Mononuclear cell (primary cell): Measurements from ENCODE around the gene KCNQ1. TPM values are rescaled to one million over a fixed set of nuclear protein-coding genes. Genes with fewer than 3 reads are reported as not detected.
A peak's percentile ranks its signal among the peaks of the same experiment; 100 is the strongest.

Source experiments
- H3K27me3 ChIP-seq: 2 replicates; pipeline ENCODE4 v1.6.0; 2011; ENCODE audit warnings: low read length, control low read depth; ENCODE audit not compliant: insufficient read depth
- H3K4me1 ChIP-seq: 2 replicates; pipeline ENCODE4 v1.5.1; 2011; ENCODE audit warnings: mild to moderate bottlenecking, low read length, control low read depth; ENCODE audit not compliant: insufficient read depth
- H3K4me3 ChIP-seq: 2 replicates; pipeline ENCODE4 v1.5.1; 2011; ENCODE audit warnings: mild to moderate bottlenecking, low read length, moderate library complexity
- H3K9me3 ChIP-seq: 2 replicates; pipeline ENCODE4 v1.5.1; 2011; ENCODE audit warnings: low read depth, mild to moderate bottlenecking, control low read depth, low read length
- total RNA-seq: library from RNA; depleted of rRNA; stranded (reverse); fragments of >200 nt; gene quantifications from one replicate; pipeline ENCODE4 v1.2.3, GENCODE V29; 2012

Gene KCNQ1
- total RNA-seq, 1 donor: 12.7 TPM

DNA sequence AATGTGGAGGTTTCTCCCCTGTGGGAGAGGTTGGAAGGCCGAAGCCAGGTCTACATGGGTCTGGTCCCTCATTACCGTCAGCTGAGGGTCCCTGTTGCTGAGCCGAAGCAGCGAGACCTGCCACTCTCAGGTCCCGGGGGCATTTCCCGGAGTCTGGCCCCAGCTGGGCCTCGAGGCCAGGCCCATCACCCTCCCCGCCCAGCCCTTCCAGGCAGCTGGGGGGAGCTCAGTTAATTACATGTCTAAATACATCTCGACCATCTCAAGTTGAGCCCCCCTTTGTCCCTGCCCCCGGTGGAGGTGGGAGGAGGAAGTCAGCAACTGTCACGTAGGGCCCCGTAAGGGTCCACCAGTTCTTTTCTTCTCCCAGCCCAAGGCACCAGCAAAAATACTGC lies 437.2 kb downstream of the KCNQ1 start:
- no peaks in the 10 kb centered on the region for H3K9me3 ChIP-seq
- H3K4me1 ChIP-seq: peaks cover 18% of the 10 kb centered on the region
- peaks cover 20% of the 10 kb centered on the region for H3K27me3 ChIP-seq
- H3K4me3 ChIP-seq: no peak overlapping the region

DNA sequence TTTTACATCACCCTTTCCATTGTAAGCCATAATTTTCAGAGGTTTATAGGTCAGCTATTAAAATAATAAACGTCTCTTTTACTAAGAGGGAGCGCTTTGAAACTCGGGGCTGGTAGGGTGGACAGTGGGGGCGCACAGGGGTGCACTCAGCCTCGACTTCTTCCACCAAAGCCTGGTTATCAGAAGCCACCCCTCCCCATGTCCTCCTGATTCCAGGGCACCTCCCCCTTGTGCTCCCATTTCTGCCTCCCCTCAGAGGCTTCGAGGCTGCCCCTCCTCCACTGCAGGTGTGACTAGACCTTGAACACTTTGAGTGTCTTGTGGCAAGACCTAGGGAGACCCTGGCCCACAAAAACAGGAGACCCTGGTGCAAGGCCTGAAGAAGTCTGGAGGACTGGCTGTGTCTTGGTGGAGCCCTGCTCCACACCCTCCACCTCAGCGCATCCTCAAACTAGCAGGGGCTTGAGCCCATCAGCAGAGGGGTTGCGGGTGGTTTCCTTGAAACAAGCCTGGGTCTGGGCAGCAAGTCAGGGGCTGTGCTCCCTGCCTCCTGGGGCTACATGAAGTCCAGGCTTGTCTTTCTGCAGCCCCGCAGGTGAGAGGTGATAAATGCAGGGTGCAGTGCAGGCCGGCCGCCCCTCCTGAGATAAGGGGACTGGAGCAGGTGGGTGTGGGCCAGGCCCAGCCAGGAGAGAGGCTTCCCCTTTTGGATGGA lies 437.7 kb downstream of the KCNQ1 start:
- Histone ChIP-seq H3K4me1 (peaks cover 18% of the 10 kb centered on the region), H3K9me3 (no peaks in the 10 kb centered on the region), H3K4me3 (no peak overlapping the region), H3K27me3 (peaks cover 21% of the 10 kb centered on the region)

DNA sequence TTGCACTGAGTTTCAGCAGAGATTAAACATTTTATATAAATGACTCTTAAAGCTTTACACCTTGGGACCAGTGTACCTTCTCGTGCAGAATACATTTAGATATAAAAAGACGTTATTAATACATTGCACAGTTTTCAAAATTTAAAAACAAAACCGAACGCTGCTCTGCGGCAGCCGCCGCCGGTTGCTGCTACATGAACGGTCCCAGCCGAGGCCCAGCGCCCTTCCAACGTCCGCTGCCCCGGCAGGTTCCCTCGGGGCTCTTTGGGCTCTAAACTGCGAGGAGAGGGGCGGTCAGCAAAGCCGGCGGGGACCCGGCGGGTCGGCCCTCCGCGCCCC lies 438.8 kb downstream of the KCNQ1 start:
- no peaks in the 10 kb centered on the region for H3K9me3 ChIP-seq
- H3K27me3 ChIP-seq: peaks cover 24% of the 10 kb centered on the region
- H3K4me1 ChIP-seq: peaks cover 18% of the 10 kb centered on the region
- H3K4me3 ChIP-seq: peak overlapping the region; percentile 14

DNA sequence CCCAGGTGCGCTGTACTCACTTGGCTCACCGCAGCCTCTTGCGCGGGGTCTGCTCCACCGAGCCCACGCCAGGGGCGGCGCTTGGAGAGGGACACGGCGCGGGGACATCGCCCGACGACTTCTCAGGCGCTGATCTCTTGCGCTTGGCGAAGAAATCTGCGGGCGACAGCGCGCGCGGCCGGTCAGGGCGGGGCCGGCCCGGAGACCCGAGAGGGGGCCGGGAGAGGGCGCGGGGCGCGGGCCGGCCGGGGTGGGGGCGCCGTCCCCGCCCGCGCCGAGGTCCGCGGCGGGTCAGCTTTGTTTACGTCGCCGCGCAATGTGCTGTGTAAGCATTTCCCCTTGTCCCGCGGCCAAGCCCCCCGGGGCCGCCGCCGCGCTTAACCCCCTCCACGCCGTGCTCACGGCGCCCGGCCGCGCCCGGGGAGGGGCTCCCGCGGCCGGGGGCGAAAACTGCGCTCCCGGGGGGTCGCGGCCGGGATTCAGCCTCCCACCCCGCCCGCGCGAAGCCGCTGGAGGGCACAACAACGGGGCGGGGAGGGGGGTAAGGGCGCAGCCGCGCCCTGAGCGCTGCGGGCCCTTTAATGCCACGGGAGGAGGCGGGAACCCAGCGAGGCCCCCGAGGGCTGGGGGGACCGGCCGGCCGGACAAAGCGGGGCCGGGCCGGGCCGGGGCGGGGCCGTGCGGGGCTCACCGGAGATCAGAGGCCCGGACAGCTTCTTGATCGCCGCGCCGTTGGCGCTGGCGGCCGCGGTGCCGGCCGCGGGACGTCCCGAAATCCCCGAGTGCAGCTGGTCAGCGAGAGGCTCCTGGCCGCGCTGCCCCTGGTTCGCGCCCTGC lies 439.4 kb downstream of the KCNQ1 start:
- Histone ChIP-seq H3K9me3 (no peaks in the 10 kb centered on the region), H3K4me1 (peaks cover 18% of the 10 kb centered on the region), H3K4me3 (peak overlapping the region; percentile 28), H3K27me3 (peaks cover 24% of the 10 kb centered on the region)

DNA sequence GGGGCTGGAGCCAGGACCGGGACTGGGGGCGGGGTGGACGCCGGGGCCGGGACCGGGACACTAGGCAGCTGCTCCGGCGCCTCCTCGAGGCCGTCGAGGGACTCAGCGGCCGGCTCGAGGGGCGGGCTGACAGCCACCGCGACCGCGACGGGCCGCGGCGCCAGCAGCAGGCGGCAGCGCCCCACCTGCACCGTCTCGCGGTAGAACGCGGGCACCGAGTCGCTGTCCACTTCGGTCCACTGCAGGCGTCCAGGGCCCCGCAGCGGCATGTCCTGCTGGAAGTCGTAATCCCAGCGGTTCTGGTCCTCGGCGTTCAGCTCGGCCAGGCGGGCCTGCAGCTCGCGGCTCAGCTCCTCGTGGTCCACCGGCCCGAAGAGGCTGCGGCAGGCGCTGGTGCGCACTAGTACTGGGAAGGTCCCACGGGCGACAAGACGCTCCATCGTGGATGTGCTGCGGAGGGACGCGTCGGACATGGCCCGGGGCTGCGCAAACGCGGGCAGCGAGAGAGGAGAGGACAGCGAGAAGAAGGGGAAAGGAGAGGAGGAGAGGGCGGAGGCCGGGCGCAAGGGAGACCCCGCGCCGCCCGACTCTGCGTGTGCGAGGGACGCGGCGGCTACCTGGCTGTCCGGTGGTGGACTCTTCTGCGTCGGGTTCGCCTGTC lies 440.3 kb downstream of the KCNQ1 start:
- H3K9me3 ChIP-seq: no peaks in the 10 kb centered on the region
- peaks cover 18% of the 10 kb centered on the region for H3K4me1 ChIP-seq
- peak overlapping the region; percentile 52 for H3K4me3 ChIP-seq

DNA sequence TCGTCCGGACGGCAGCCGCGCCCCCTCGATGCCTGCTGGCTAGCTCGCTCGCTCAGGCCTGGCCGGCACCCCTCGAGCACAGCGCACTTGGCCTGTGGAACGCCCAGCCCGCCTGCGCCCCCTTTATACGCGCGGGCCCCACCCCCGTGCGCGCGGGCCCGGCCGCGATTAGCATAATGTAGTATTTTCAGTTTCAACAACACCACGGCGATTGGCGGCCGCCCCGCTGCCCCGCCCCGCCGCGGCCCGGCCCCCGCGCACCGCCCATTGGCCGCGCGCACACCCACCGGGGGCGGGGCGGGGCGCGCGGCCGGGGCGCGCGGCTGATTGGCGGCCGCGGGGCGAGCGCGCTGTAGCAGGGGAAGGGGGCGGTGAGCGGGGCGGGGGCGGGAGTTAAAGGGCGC lies 440.9 kb downstream of the KCNQ1 start, which contains the start of gene CDKN1C:
TSS of gene CDKN1C (minus strand) at position 98 of the 404 bp plus-strand sequence. CDS start 319 bp downstream, outside the sequence.
- Histone ChIP-seq H3K4me3 (peak within 1 kb of the TSS; percentile 52), H3K27me3 (peaks cover 24% of the 10 kb centered on the region), H3K9me3 (no peaks in the 10 kb centered on the region), H3K4me1 (peaks cover 18% of the 10 kb centered on the region)

More for the DNA sequence above, 440.3 kb downstream of the KCNQ1 start:
- H3K27me3 ChIP-seq: peaks cover 24% of the 10 kb centered on the region

DNA sequence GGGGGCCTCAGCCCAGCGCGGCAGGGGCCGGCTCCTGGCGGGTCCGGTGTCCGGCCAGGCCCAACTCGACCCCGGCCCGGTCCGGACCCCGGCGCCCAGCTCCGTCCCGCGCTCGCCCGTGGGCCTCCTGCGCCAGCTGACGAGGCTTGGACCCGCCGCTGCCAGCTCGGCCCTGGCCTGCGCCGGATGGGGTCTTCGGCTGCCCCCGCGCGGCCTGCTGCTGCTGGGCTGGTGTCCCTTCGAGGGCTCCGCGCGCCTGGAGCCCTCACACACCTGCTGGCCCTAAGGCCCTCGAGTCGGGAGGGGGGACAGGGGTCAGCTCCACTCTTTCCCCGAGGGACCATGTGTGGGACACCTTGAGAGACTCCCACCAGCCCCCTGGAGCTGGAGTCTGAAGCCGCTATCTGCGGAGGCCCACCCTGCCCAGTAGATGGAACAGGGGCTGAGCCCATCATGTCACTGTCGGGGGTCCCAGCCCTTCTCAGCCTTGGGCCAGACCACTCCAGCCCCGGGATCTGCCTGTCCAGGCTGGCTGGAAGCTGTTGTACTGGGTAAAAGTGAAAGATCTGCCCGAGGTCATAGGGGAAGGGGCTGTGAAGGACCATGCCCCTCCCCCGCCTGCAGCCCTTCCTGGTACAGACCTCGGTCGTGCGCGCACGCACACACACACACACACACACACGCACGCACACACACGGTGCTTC lies 441.5 kb downstream of the KCNQ1 start:
- Histone ChIP-seq H3K4me1 (peaks cover 21% of the 10 kb centered on the region), H3K4me3 (no peak overlapping the region), H3K9me3 (no peaks in the 10 kb centered on the region), H3K27me3 (peaks cover 24% of the 10 kb centered on the region)

DNA sequence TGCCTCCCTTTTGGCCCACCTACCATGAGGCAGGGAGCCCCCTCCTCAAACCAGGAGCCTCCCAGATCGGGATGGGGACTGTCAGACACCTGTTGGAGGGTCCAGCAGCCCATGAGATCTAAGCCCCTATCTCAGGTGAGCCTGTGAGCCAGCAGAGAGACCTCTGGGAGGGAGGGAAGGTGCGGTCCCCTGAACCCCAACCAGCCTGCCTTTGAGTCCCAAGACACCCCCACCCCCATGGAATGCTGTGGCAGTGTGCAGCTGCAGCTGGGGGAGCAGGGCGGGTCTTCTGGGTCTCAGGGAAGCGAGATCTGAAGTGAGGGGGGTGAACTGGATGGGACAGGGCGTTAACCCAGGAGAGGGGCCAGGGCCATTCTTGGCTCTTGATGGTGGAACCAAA lies 442.1 kb downstream of the KCNQ1 start:
- no peak overlapping the region for H3K4me3 ChIP-seq
- H3K27me3 ChIP-seq: peaks cover 24% of the 10 kb centered on the region
- H3K4me1 ChIP-seq: peaks cover 27% of the 10 kb centered on the region

DNA sequence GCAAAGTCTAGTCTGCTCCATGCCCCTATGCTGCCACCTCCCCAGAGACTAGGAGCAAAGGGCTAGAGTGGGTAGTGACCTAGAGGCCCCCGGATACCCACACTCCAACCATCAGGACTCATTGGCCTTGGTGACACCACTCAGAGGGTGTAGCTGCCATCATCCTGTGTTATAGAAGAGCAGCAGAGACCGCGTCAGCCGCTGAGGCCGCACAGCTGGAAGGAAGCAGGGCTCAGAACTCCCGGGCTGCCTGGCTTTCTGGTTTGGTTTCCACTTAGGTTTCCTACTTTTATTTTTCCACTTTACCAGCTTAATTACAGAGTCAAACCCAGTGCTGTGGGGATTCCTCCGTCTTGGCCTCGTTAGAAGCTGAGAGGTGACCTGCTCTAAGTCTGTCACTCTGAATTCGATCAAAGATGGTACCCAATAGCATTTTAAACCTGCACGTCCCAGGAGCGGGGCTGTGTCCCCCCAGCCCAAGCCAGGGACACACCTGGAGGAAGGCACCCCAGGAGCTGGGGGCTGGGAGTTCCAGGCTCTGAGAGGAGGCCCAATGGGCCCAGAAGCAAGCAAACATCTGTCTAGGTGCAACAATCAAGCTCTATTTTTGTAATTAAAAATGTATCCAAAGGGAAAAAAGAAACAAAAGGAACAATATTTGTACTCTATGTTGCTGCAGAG lies 442.8 kb downstream of the KCNQ1 start:
- no peaks in the 10 kb centered on the region for H3K9me3 ChIP-seq
- no peak overlapping the region for H3K4me3 ChIP-seq
- peaks cover 32% of the 10 kb centered on the region for H3K4me1 ChIP-seq
- peaks cover 22% of the 10 kb centered on the region for H3K27me3 ChIP-seq

More for the DNA sequence above, 442.1 kb downstream of the KCNQ1 start:
- no peaks in the 10 kb centered on the region for H3K9me3 ChIP-seq

DNA sequence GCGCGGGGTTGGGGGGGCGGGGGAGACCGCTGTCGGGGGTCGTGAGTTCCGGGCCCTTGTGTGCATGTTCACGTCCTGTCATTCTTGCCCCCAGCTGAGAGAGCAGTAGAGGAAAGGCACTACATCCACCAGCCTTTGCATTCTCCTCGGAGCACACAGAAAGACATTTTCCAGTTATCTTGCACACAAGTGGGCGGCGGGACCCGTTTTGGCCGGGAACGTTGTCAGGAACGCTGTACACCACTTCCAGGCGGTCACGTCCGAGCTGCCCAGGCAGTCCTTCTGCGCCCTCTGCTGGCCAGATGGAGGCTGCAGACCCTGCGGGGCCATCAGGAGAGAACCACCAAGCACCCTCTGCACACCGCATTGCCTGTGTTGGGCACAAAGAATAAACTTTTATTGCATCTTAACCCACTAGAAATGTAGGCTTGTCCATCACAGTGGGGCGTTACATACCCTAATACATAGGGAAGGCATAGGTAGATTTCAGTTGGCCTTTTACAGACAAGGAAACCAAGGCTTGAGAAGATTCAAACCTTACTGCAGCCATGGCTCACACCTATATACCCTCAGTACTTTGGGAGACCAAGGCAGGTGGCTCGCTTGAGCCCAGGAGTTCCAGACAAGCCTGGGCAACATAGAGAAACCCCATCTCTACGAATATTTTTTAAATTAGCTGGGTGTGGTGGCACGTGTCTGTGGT lies 443.6 kb downstream of the KCNQ1 start:
- Histone ChIP-seq H3K9me3 (no peaks in the 10 kb centered on the region), H3K27me3 (peaks cover 14% of the 10 kb centered on the region), H3K4me1 (peaks cover 39% of the 10 kb centered on the region), H3K4me3 (no peak overlapping the region)

DNA sequence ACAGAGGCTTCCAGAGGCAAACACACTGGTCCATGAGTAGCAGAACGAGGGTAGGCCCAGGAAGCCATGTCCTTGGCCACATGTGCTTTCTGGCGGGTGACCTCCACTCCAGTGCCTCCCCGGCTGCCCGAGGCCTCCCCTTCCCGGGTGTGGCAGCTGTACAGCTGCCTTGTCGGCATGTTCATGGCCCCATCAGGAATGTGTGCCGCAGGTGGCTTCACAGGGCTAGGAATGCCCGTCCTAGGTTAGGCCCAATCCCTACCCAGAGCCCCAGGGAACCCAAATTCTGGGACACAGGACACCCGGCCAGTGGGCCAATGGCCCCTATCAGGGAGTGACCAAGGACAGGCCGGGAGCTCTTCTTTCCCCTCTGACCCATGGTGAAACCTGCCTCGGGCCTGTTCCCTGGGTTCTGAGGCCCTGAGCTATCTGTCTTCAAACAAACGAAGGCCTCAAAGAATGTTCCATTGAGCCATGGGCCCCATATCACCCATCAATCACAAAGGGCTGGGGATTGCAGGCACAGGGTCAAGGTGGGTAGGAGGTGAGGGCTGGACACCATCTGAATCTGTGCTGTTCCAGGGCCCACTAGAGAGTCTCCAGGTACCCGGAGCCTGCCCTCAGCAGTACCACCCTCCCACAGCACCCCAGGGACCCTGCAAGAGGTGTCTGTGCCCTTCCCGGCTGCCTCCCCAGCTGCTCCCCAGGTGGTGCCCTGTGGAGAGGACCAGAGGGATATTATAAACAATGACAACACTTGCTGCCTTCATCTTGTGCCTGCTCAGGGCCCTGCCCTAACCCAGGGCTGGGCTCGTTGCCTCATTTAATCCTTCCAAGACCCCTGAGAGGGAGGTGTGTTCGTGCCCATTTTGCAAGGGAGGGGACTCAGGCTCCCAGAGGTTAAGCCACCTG lies 444.8 kb downstream of the KCNQ1 start:
- Histone ChIP-seq H3K27me3 (peaks cover 10% of the 10 kb centered on the region), H3K9me3 (no peaks in the 10 kb centered on the region), H3K4me3 (no peak overlapping the region), H3K4me1 (peaks cover 31% of the 10 kb centered on the region)

DNA sequence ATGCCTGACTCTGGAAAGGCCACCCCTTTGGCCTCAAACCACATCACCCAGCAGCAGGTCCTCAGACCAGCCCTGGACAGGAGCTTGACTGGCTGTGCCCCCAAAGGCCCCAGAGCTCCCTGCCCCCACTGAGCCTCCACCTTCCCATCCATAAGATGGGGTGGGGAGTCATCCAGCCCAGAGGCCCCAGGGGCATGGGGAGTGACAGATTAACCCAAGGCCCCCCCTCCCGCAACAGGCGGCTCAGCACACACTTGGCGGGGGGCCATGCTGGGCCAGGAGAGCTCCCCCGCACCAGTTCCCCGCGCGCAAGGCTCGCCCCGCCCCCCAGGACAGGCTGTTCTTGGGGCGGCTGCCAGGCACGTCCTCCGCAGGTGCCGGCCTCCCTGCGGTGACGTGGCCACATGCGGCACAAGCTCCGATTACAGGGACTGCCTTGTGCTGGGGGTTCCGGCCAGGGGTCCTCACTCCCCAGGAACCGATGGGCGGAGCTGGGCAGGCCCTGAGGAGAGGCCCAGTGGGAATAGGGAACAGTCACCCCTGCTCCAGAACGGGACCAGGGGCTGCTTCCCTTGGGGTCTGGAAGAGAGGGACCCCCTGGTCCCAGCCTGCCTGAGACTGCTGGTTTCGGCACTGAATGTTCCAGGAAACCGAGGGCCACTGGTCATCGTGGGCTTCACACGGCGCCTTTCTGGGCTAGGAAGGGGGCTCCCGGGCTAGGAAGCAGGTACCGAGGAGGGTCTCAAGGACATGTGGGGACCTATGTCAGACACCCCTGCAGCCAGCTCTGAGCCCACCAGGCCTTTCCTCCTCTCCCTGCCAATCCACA lies 445.9 kb downstream of the KCNQ1 start:
- peaks cover 10% of the 10 kb centered on the region for H3K27me3 ChIP-seq
- peaks cover 26% of the 10 kb centered on the region for H3K4me1 ChIP-seq
- H3K9me3 ChIP-seq: no peaks in the 10 kb centered on the region
- no peak overlapping the region for H3K4me3 ChIP-seq
